A172 (cell line): Measurements from ENCODE around the gene GNAZ. TPM values are rescaled to one million over a fixed set of nuclear protein-coding genes. Genes with fewer than 3 reads are reported as not detected.

Source experiments
- DNase-seq: peaks from one replicate; pipeline ENCODE4 v3.0.0-alpha.2; 2015; ENCODE audit warnings: low spot score
- total RNA-seq: library from RNA; depleted of rRNA; stranded (reverse); fragments of >200 nt; shearing (Covaris generic); gene quantifications from 2 replicates; pipeline ENCODE4 v1.2.3, GENCODE V29; 2014

GNAZ gene
- total RNA-seq, 1 experiment from 2014 or later: 8.5 TPM

DNA sequence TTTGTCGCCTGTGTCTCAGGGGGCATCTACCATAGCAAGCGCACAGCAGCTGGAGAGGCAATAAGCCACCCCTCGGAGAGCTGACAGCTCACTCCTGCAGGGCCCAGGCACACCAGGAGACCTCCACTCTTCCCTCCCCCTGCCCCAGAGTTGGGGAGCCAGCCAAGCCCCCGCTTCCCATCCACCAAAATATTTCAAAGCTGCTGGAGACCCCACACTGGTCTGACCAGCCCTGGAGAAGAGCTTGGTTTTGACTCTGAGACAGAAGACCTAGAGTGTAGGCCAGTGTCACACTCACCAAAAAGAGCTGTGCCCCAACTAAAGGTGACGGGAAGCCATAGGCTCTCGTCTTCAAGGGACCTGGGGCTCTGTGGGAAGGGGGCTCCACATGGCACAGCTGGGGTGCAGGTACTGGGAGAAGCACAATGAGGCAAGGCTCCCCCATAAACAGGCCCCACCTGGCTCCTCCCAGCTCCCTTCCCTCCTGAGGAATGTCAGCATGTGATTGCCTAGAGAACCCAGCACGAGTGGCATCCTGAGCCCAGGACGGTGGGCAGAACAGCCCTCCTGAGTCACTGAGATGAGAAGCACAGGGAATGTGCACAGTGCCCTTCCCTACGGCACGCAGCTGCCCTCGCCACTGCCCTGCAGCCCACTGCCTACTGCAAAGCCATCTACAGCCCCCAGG lies 5.8 kb upstream of the GNAZ start:
- DNase-seq: no peak

DNA sequence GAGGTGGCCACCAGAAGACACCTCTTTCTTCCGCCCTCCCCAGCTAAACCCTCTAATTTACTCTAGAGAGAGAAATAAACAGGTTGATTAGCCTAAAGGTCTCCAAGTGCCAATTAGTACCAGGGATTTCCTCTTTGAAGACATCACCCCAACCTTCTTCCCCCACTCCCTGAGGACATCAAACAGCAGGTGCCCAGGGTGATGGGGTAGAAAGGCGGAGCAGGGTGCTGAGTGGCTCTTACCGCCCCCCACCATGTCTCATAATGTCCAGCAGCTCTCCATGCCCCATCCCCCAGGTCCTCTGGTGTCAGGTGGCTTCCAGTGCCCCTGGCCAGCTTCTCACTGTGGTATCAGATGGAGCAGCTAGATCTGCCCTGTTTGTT lies 5.3 kb upstream of the GNAZ start:
- DNase-seq: no peak

DNA sequence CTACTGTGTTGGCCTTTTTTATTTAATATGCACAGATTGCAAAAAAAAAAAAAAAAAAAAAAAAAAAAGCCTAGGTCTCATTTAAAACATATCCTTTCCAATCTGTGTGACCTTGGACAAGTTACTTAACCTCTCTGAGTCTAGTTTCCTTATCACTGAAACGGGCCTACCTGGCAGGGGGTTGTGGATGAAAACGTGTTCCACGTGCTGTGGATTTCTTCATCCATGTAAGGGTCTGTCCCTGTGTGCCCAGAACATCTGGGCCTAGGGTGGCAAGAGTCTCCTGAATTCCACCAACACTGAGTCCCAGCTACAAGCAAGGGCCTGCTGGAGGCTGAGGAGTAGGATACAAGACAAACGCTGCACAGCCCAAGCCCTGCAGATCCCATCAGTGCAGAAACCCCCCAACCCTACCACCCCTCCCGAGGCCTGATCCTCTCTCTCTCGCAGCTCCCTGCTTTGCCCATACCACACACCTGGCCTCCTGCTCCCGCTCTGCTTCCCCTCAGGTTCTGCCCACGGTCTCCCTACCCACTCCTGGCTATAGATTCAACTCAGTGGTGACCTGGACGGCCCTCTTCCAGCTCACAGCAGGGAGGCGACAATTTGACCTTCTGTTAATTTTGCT lies 4.7 kb upstream of the GNAZ start:
- no peak for DNase-seq

DNA sequence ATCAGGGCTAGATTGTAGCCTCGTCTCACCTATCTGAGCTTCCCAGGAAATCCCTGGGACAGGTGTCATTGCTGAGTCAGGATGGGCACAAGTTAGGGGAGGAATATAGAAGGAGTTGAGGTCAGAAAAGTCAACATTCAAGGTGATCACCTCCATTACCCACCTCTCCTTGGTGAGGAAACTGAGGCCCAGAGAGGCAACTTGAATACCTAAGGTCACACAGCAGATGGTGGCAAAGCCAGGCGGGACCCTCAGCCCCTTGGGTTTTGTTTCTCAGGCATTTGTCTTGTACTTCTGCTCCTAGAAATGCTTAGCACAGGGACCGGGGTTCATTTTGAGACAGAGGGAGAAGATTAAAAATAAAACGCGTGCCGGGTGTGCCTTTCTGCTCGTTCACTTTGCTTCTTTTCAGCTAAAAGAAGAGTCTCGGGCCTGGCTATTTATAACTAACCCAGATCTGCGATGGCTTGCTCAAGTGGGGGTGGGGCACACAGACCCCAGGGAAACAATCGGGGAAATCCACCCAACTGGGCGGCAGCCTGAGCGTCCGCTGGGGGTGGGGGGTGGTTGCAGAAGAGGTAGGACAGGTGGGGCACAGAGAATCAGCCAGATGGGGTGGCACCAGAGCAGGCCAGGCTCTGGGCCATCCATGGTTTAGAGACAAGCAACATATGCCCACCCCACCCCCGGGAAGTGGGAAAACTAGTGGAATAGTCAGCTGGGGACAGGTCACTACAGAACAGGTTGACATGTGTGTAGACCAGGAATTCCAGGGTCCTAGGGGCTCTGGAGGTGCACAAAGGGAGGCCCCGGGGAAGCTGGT lies 3.9 kb upstream of the GNAZ start:
- DNase-seq: no peak

DNA sequence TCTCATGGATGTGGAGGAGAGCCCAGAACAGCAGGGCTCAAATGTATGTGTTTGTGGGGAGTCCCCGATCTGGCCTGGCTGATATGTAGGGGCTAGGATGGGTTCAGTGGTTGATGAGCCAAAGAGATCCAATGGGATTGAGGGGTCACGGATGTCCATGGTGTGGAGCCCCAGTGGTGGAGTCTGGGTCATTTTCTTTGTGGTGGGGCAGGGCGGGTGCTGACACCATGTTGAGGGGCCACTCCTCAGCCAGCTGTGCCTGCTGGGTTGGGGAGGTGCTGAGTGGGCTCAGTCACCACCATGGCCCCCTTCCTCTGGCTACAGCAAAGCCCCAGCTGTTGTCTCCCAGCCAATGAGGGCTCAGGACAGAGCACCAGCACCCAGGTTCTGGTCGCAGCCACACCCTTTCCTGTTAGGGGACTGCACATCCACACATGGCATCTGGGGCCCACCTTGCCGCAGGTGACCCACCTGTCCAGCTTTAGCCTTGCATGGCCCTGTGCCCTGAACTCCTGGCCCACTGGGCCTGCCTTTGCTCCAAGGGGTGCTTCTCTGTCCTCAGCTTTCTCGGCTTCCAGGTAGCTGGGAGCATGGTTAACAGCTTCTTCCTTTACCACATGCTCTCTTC lies 3.2 kb upstream of the GNAZ start:
- DNase-seq: no peak

DNA sequence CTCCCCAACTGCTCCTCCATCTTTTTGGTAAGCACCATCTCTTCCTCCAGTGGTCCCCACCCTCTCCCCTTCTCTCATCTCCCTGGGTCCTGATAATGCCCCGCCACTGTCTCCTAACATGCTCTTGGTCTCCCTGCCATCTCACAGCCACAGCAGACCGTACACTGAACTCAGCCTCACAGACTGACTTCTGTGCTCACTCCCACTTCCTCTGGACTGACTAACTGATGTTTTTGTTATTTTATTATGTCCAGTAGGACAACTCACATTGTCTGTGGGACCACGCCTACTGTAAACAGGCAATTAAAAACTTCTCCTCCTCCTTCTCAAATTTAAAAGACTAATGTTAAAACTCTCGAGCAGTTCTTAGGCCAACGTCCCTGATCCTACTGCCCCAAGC lies 2.6 kb upstream of the GNAZ start:
- no peak for DNase-seq

DNA sequence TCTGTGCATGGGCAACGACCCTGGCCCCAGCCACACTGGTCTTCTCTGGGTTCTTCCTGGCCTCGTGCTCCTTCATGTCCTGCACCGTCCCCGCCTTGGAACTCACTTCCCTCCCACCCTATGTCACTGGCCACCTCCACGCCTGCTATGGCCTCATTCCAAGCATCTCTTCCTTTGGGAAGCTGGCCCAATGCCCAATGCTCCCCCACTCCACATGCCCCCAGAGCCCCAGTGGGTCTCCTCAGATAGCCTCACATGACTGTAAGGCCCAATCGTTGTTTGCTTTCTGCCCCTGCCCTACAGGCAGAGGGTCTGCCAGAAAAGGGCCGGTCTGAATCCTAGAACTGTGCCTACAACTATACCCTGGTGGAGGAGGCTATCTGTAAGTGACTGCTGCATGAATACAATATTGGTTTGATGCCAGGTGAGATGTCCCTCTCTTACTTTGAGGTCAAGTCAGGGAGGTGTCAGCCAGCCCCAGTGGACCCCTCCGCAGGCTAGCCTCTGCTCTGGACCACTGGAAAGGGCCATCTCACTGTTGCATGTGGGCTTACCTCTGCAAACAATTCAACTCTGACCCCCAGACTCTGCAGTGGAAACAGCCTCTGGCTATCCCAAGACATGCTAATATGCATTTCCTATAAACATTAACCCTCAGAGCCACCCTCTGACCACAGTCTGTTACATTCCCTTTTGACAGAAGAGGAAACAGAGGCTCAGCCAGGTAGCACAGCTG lies 2.1 kb upstream of the GNAZ start:
- DNase-seq: no peak

DNA sequence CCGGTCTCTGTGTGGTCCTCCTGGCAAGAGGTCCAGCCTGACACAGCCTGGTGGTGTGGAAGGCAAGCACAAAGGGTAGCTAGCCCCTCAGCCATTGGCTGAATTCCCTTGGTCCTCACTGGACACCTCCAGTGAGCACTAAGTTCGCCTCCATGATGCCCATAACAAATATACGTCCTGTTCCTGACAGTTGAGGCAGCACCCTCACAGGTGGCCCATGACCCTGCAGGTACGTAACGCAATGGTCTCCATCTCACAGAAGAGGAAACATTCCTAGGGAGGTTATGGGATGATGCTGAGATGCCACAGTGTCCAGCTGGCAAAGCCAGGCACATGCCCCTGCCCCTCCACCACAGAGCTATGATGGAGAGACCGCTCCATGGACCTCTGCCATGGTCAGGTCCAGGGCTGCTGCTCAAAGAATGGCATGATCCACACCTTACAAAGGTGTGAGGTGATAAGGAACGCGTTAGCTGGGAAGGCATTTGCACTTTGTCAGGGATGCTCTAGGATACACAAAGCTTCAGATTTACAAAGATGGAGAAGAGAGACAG lies 1.4 kb upstream of the GNAZ start:
- DNase-seq: no peak

DNA sequence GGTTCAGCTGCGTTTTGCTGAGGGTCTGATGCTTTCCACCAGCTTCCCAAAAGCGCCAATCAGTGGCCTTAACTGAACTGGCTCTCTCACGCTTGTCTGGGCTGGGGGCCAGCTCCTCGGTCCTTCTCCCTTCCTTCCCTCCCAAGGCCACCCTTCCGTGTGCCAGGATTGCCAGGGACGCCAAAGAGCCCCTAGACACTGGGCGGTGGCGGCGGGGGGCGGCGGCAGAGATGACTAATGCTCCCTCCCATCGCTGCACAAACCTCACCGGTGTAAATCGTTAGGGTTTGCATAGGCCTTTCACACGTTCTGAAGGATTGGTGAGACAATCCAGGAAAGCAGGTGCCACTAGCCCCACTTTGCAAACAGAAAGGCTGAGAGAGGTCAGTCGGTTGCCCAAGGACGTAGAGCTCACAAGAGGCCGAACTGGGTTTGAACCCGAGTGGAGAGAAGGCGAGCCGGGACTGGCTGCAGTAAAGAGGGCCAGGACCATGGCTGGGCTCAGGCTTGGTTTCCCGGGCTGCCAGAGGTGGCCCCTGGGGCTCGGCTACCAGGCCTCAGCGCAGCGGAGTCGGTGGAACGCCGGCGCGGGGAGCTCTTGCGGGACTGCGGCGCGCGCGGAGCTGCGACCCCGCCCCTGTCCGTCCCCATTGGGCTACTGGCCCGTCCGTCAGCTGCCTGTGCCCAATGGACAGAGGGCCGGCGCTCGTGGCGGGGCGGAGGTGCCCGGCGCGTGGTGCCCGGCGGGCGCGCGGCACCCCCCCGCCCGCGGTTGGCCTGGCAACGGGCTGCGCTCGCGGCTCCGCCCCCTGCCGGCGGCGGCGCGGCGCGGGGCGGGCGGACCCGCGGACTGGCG lies 589 bp upstream of the GNAZ start:
- peak; percentile 43 for DNase-seq

DNA sequence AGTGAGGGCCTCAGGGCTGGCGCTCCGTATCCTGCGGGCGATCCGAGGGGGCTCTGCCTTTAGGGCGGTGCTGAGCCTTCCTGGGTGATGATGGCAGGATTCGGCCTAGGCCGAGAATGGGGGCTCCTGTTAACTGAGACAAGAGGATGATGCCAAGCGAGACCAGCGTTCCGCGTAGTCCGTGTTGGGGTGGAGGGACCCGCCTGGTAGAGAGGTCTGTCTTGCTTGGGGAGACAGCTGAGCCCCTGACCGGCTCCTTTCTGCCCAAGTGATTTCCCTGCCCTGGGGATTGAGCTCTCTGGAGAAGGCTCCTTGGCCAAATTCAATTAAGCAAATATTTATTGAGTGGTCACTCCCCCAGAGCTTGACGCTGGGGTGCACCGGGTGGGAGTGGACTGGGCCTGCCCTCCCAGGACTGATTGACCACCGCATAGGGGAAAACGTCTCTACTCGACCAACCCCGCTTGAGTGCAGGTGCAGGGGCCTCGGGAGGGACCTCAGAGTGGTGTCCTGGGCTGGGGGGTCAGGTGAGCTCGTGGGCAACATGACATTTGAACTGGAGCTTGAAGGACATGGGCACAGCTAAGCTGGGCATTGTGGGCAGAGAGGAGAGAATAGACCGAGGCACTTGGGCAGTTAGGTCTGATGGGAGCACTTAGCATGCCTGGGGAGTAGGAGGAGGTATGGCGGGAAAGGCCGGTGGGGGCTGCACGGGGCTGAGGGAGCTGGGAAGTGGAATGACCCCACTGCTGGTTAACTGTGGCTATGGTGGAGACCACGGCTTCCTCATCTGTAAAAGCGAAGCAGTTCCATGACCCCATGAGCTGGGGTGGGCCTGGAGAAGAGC lies 1.1 kb downstream of the GNAZ start:
- DNase-seq: no peak

DNA sequence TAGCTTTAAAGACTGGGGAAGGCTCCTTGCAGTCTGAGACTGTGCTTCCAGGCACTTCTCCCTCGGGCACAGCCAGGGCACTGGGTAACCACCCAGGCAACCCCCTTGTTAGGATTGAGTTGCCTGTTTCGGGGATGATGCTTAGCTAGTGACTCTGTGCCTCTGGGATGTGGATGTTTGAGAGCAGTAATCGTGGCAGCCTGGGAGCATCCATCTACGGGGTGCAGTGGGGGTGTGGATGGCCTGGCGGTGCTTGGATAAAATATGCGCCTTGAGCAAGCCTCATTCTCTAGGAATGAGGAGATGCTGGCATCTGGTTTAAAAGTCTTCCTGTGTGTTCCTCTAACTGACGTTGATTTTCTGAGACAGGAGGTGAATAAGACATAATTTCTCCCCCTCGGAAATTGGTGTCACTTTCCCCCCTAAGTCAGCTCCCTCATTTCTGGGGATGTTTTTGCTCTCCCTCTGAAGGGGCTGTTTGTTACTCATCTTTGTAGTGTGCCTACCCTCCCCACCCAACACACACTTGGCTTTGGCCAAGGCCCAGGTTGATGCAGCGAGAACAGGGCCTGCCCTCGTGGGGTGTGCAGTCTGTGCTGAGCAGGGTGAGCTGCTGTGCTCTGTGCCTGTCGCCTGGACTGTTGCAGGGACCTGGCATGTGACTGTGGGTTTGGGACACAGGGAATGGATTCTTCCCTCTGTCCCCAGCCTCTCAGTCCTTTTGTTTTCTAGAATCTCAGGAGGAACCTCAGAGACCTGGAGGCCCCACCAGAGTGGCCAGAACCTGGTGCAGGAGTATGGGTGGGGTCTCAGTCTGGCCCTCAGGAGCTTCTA lies 2.0 kb downstream of the GNAZ start:
- DNase-seq: no peak

DNA sequence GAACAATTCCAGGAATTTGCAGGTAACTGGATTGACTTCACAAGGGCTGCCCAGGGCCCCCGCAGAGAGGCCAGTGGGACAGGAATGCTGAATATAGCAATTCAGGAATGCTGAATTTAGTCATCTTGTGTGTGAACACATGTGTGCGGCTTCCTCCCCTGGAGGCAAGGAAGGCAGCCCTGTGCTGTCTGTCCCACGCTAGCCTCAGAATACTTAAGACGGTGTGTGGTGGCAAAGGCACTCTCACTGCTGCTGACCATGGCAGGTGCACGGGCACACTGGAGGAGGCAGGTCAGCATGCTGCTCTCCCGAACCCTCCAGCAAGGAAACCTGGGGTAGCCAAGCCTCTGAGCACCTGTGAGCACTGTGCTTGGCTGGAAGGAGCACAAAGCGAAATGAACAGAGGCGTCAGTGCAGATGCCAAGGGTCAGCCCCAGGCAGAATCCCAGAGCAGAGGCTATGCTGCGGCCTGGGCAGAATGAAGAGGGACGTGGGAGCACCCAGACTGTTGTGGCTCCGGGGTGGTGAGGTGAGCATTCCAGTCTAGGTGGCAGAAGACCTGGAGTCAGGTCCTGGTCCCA lies 2.7 kb downstream of the GNAZ start:
- DNase-seq: no peak

DNA sequence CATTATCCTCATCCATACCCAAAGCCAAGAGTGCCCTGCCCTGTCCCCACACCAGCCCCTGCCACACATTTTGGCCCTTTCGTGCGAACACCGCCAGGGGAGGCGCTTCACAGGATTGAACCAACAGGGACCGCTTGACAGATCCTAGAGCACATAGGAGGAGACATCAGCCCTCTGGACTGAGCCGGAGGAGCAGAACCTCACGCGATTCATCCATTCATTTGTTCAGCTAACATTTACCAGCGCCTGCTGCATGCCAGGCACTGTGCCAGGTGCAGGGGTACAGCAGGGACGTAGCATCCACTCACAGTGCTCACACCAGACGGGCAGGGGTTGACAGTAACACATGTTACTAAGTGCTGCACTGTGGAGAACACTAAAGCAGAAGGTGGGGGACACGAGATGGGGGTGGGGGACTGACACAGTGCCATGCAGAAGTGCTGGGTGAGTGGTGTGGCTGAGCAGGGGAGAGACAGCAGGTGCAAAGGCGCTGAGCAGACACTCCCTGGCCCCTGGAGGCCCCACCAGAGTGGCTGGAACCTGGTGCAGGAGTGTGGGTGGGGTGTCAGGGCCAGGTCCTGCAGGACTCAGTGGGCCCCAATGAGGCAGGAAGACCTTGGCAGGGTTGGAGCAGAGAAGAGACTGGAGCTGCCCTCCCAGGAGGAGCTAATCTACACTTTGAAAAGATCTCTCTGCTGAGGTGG lies 3.4 kb downstream of the GNAZ start:
- no peak for DNase-seq

DNA sequence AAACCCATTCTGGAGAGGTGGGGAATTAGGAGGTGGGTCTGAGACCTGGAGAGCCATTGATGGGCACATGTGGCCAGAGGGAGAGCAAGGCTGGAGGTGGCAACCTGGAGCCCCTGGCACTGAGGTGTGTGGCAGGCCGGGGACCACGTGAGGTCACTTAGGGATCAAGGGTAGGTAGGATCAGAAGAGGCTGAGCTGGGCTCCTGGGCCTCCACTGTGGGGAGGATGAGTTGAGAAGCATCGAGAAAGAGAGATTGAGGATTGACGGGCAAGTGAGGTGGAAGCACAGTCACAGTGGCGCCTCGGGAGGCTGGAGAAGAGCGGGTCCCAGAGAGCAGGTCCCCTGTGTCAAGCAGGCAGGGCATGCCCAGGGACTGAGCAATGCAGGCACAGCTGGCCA lies 4.1 kb downstream of the GNAZ start:
- no peak for DNase-seq

DNA sequence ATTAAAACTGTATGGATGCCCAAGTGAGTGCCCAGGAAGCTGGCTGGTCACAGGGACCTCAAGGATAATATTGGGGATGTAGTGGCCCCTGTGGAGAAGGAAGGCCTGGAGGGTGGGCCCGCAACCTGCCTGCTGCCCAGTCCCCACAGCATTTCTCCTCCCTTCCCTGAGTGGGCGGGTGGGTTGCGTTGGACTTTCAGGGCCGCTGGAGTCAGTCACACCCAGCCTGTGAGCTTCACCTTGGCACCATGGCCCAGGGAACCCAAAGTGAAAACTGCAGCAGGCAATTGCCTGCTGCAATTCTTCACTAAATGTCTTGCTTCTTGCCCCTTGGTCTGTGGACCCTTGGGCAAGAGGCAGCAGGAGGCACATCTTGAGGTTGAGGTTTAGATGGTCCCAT lies 4.7 kb downstream of the GNAZ start:
- no peak for DNase-seq

DNA sequence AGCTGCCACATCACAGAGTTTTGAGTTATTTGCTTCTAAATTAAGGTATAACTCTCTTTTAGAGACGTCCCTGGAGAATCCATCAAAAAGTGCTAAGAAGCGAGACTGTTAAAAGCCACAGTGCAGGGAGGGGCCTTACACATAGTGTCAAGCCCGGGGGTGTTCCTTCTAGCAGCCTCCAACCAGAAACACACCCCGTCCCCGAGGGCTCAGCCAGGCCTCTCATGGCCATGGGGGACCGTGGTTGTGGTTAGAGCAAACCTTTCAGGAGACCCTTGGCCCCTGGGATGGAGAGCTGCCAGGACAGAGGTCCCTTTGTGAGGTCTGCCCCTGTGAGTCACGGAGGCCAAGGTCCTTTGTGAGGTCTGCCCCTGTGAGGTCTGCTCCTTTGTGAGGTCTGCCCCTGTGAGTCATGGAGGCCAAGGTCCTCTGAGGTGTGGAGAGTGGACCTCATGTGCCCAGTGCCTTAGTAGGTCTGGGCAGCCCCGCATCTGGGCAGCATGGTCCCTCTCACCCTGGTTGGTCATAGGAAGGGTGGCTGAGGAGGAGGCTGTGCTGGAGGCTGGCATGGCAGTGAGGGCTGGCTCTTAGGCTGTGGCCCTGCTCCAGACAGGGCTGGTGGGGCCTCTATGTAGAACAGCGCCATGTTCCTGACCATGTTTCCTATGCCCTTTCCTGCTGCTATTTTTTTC lies 5.4 kb downstream of the GNAZ start:
- DNase-seq: peak; percentile 11
